ENCODE results near the gene PTPRG.

Gene PTPRG

GRCh38 chr3:61646360-61646759, 85.0 kb downstream of the PTPRG start:
- FAIRE-seq (no peak), DNase-seq (ENCODE audit: insufficient read length) (no peak)
- TF ChIP-seq POLR2AphosphoS5 (IDR thresholded peaks at IDR 0.05; ENCODE audit: low read depth, low read length) (no peak), POLR2A (IDR thresholded peaks at IDR 0.05; ENCODE audit: low read depth, low read length) (no peak), TAF1 (IDR thresholded peaks at IDR 0.05; ENCODE audit: borderline replicate concordance, low read depth, low read length) (no peak)

GRCh38 chr3:61646851-61647525, 85.6 kb downstream of the PTPRG start:
- no peak for DNase-seq (ENCODE audit: insufficient read length)
- FAIRE-seq = no peak
- no peak for TF ChIP-seq TAF1 (IDR thresholded peaks at IDR 0.05; ENCODE audit: borderline replicate concordance, low read depth, low read length)
- TF ChIP-seq POLR2A (IDR thresholded peaks at IDR 0.05; ENCODE audit: low read depth, low read length) = no peak
- no peak for TF ChIP-seq POLR2AphosphoS5 (IDR thresholded peaks at IDR 0.05; ENCODE audit: low read depth, low read length)

DNA sequence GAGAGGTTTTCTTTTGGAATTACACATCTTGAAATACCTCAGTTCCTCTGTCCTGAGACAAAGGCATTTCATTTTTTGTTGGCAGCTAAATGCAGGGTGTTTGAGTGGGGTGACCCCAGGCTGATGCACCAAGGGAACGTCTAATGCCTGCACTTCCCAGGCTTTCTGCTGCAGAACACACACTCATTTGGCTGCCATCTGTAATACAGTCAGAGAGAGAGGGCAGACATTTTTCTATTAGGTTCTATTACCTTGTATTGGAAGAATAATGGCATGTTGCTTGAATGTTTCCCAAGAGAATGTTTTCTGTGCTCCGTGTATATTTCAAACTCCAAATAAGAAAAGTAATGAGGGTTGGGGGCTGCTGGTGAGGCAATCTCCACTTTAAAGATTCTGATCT, 87.1 kb downstream of the PTPRG start:
- TF ChIP-seq TAF1 (IDR thresholded peaks at IDR 0.05; ENCODE audit: borderline replicate concordance, low read depth, low read length) (no peak), POLR2AphosphoS5 (IDR thresholded peaks at IDR 0.05; ENCODE audit: low read depth, low read length) (no peak), POLR2A (IDR thresholded peaks at IDR 0.05; ENCODE audit: low read depth, low read length) (no peak)
- no peak for DNase-seq (ENCODE audit: insufficient read length)
- no peak for FAIRE-seq

GRCh38 chr3:61649381-61650170, 88.2 kb downstream of the PTPRG start:
- FAIRE-seq (no peak), DNase-seq (ENCODE audit: insufficient read length) (no peak)
- TF ChIP-seq TAF1 (IDR thresholded peaks at IDR 0.05; ENCODE audit: borderline replicate concordance, low read depth, low read length) (no peak), POLR2A (IDR thresholded peaks at IDR 0.05; ENCODE audit: low read depth, low read length) (no peak), POLR2AphosphoS5 (IDR thresholded peaks at IDR 0.05; ENCODE audit: low read depth, low read length) (no peak)

GRCh38 chr3:61650276-61650675, 88.9 kb downstream of the PTPRG start:
- no peak for DNase-seq (ENCODE audit: insufficient read length)
- no peak for FAIRE-seq
- TF ChIP-seq POLR2A (IDR thresholded peaks at IDR 0.05; ENCODE audit: low read depth, low read length) = no peak

DNA sequence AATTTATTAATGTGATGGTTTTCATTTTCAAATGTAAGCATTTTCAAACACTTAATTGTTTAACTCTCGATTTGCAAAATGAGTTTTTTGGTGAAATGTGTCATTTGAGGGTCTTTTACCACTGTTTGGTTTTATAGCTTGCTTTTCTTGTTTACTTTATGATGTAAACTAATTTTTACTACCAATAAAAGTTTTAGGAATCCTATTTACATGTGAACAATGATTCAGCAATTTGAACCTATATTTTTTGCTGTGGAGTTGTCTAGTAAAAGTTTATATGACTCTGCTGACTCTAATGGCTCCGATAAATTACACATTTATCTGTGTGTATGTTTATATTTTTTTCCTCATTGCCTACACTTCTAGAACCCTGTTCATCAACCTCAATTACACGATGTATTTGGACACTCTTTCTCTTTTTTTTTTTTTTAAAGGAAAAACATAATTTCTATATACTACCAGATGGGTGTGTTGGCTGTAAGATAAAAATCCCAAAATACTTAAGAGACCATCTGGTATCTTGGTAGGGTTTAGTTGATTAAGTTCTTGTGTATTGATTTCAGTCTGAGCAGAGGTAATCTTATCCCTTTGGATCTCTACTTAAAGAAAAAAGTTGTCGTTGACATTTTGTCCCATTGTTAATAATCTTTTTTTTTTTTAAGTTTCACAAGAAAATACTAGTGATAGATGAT, 89.5 kb downstream of the PTPRG start:
- no peak for TF ChIP-seq POLR2AphosphoS5 (IDR thresholded peaks at IDR 0.05; ENCODE audit: low read depth, low read length)
- no peak for TF ChIP-seq TAF1 (IDR thresholded peaks at IDR 0.05; ENCODE audit: borderline replicate concordance, low read depth, low read length)
- TF ChIP-seq POLR2A (IDR thresholded peaks at IDR 0.05; ENCODE audit: low read depth, low read length) = no peak

DNA sequence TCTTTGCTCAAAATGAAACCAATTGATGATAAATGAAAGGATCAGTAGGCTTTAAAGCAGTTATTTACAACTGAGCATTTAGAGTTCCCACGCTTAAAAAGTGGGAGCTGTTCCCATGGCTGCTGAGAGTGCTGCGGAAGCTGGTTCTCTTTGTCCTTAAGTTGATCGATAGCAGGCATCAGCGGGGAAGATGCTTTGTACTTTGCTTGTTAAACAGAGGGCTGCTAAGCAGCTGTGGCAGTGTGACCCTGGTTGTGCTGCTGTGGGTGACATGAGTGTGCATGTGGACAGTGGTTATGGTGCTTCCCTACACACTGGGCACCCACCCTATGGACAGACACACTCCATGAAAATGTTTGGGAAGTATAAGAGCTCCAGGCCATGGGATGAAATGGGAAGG, 96.3 kb downstream of the PTPRG start:
- DNase-seq (ENCODE audit: insufficient read length) (no peak), FAIRE-seq (no peak)
- TF ChIP-seq POLR2A (IDR thresholded peaks at IDR 0.05; ENCODE audit: low read depth, low read length) (no peak), TAF1 (IDR thresholded peaks at IDR 0.05; ENCODE audit: borderline replicate concordance, low read depth, low read length) (no peak), POLR2AphosphoS5 (IDR thresholded peaks at IDR 0.05; ENCODE audit: low read depth, low read length) (no peak)

More for the DNA sequence above, 89.5 kb downstream of the PTPRG start:
- no peak for DNase-seq (ENCODE audit: insufficient read length)
- FAIRE-seq = no peak

DNA sequence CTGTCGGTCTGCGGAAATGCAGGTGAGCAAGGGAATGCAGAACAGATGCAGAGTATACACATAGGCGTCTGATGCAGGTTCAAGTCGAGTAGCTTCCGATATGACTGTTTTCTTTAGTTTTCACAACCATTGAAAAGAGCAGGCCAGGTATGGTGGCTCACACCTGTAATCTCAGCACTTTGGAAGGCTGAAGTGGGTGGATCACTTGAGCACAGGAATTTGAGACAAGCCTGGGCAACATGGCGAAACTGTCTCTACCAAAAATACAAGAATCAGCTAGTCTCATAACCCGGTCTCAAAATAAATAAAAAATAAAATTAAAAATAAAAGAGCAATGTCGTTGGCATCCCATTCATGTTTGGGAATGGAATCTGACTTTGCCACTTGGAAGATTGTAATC, 101.5 kb downstream of the PTPRG start:
- DNase-seq (ENCODE audit: insufficient read length) (no peak), FAIRE-seq (no peak)
- TF ChIP-seq POLR2A (IDR thresholded peaks at IDR 0.05; ENCODE audit: low read depth, low read length) (no peak), POLR2AphosphoS5 (IDR thresholded peaks at IDR 0.05; ENCODE audit: low read depth, low read length) (no peak), TAF1 (IDR thresholded peaks at IDR 0.05; ENCODE audit: borderline replicate concordance, low read depth, low read length) (no peak)

DNA sequence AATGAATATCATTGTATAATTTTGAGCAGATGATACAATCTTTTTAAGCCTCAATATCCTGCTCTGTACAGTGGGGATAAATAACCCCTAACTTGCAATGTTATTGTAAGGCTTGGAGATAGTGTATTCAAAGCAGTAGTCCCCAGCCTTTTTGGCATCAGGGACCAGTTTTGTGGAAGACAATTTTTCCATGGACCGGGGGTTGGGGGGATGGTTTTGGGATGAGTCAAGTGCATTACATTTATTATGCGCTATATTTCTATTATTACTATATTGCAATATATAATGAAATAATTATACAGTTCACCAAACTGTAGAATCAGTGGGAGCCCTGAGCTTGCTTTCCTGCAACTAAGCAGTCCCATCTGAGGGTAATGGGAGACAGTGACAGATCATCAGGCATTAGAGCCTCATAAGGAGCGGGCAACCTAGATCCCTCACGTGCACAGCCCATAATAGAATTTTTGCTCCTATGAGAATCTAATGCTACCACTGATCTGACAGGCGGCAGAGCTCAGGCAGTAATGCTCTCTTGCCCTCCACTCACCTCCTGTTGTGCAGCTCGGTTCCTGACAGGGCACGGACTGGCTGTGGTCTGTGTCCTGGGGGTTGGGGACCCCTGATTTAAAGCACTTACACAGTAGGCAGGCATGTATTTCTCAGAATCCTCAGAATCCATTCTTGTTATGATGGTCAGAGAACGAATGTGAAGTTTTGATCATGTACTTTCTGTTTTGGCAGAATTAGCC, 102.2 kb downstream of the PTPRG start:
- FAIRE-seq (no peak), DNase-seq (ENCODE audit: insufficient read length) (no peak)
- TF ChIP-seq POLR2A (IDR thresholded peaks at IDR 0.05; ENCODE audit: low read depth, low read length) = no peak
- TF ChIP-seq TAF1 (IDR thresholded peaks at IDR 0.05; ENCODE audit: borderline replicate concordance, low read depth, low read length) = no peak
- no peak for TF ChIP-seq POLR2AphosphoS5 (IDR thresholded peaks at IDR 0.05; ENCODE audit: low read depth, low read length)

DNA sequence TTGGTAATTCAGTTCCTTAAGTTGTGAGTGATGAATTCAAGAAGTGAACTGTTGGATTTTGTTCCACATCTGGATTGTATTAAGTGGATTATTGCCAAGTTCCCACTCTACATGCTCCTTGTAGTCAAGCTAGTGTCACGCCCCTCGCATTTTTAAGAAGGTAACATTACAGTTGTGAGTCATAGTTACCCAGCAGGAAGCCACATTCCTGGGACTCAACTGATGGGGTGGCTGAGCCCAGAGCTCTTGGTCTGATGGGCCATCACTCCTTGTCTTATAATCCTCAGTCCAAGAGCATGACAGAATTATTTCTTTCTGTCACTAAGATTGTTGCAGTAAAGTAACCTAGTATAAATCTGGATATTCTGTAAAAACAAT, 102.7 kb downstream of the PTPRG start:
- no peak for FAIRE-seq
- no peak for DNase-seq (ENCODE audit: insufficient read length)

DNA sequence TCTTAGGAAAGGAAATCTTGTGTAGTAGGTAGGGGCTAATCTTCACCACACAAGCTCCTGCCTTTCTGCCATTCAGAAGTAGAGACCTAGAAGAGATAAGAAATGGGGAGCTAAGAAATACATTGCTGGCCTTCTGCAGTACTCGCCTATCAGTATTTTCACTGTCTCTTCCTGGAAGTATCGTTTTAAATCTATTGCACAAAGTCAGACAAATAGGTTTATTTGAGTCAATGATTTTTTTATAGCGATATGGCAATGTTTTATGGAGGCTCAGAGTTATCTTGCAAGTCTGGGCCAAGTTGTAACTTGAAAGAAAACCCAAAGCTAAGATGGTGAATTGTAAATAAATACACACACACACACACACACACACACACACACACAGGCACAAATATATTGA, 103.8 kb downstream of the PTPRG start:
- DNase-seq (ENCODE audit: insufficient read length) (no peak), FAIRE-seq (no peak)
- no peak for TF ChIP-seq TAF1 (IDR thresholded peaks at IDR 0.05; ENCODE audit: borderline replicate concordance, low read depth, low read length)

More for the DNA sequence above, 102.7 kb downstream of the PTPRG start:
- TF ChIP-seq TAF1 (IDR thresholded peaks at IDR 0.05; ENCODE audit: borderline replicate concordance, low read depth, low read length) (no peak), POLR2A (IDR thresholded peaks at IDR 0.05; ENCODE audit: low read depth, low read length) (no peak), POLR2AphosphoS5 (IDR thresholded peaks at IDR 0.05; ENCODE audit: low read depth, low read length) (no peak)
